ENCODE results near the gene GFER. TPM values are rescaled to one million over a fixed set of nuclear protein-coding genes. Genes with fewer than 3 reads are reported as not detected.

Gene GFER
- total and polyA plus RNA-seq, 4 donors = 7.4 to 28.4 (median 15.1) TPM

DNA sequence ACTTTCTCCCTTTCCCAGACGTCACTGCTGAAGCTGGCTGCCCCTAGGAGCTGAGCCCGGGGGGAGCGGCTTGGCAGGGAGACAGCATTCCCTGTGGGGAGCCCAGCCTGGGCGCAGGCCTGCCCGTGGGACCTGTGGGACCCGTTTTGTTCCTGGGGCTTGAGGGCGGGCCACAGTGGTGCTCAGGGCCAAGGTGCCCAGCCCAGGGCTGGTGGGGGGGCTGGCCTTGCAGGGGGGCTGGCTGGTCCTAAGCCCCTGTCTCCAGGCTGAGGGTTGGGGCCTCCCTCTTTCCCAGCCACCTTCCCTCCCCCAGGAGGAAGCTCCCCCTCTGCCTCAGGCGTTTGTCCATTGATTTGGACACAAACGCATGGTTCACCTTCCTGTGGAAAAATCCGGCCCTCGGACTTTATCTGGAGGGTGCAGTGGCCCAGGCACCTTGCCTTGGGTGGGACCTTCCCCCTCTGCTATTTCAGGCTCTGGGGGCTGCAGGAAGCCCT, 47.1 kb downstream of the GFER start:
- no peak for TF ChIP-seq YY1 (IDR thresholded peaks at IDR 0.05)
- TF ChIP-seq NR2F2 (IDR thresholded peaks at IDR 0.05) = peak; percentile 64
- TF ChIP-seq HNF4G (IDR thresholded peaks at IDR 0.05) = no peak
- no peak for TF ChIP-seq TAF1 (conservative IDR thresholded peaks at IDR 0.05)
- TF ChIP-seq, protein P1, sequence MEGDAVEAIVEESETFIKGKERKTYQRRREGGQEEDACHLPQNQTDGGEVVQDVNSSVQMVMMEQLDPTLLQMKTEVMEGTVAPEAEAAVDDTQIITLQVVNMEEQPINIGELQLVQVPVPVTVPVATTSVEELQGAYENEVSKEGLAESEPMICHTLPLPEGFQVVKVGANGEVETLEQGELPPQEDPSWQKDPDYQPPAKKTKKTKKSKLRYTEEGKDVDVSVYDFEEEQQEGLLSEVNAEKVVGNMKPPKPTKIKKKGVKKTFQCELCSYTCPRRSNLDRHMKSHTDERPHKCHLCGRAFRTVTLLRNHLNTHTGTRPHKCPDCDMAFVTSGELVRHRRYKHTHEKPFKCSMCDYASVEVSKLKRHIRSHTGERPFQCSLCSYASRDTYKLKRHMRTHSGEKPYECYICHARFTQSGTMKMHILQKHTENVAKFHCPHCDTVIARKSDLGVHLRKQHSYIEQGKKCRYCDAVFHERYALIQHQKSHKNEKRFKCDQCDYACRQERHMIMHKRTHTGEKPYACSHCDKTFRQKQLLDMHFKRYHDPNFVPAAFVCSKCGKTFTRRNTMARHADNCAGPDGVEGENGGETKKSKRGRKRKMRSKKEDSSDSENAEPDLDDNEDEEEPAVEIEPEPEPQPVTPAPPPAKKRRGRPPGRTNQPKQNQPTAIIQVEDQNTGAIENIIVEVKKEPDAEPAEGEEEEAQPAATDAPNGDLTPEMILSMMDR (IDR thresholded peaks at IDR 0.05; ENCODE audit: low read depth, low read length, missing input control) = no peak
- peak; percentile 47 for TF ChIP-seq SP1 (IDR thresholded peaks at IDR 0.05)
- Histone ChIP-seq H3K27me3 (ENCODE audit: control insufficient read depth in 4 of 4, insufficient read depth in 4 of 4, low read length in 3 of 4) (no peaks in the 10 kb centered on the region), H3K9ac (ENCODE audit: low read depth in 1 of 2, low read length in 2 of 2) (no peak overlapping the region), H3K4me1 (ENCODE audit: control insufficient read depth in 4 of 4, insufficient read depth in 4 of 4, low read length in 3 of 4) (peaks cover 26 to 83% (median 66%) of the 10 kb centered on the region in 4 donors), H3K36me3 (ENCODE audit: control insufficient read depth in 4 of 4, insufficient read depth in 3 of 4, low read depth in 1 of 4, low read length in 3 of 4) (no peaks in the 10 kb centered on the region), H3K27ac (ENCODE audit: low read depth in 1 of 2, low read length in 2 of 2) (peak overlapping the region; percentile 68 to 84), H3K4me3 (ENCODE audit: low read depth in 1 of 3, low read length in 3 of 3) (no peak overlapping the region), H3K9me3 (ENCODE audit: control insufficient read depth in 4 of 4, low read length in 3 of 4) (no peaks in the 10 kb centered on the region)
- 61% methylated on average over 11 of the region's 11 CpGs for WGBS
- DNase-seq (ENCODE audit: low spot score) = no peak

DNA sequence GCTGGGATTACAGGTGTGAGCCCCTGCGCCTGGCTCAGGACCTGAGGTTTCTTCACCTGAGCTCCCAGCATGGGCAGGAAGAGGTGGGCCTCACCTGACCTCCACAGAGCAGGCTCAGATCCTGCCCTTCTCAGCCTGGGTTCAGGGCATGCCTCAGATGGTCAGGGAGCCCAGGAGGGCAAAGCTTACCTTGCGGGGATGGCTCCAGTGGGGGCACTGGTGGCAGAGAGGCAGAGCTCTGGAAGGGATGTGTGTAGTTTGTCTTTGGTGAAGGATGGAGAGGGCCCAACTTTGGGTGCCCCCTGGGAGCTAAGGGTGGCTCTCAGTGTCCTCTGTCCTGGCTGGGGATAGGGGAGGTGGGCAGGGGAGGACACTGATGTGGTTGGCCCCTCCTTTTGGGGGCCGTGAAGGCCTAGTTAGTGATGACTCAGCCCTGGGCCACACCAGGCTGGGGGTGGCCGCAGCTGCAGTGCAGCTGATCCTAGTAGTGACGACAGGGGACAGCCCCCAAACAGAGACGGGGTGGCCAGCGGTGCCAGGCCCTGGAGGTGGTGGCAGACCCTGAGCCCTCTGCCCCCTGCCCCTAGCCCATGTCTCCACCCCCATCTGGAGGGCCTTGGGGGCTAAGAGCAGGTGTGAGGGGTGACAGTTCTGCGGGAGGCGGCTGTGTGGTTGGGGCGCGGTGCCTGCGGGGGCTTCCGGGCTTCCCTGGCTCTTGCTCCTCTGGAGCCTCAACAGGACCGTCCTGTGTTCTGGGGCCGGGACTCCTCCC, 48.5 kb downstream of the GFER start:
- no peaks in the 10 kb centered on the region for H3K27me3 ChIP-seq (ENCODE audit: control insufficient read depth in 4 of 4, insufficient read depth in 4 of 4, low read length in 3 of 4)
- WGBS = 63% methylated on average over 15 of the region's 15 CpGs
- DNase-seq (ENCODE audit: low spot score) = no peak
- H3K27ac ChIP-seq (ENCODE audit: low read depth in 1 of 2, low read length in 2 of 2) = peak overlapping the region; percentile 93 to 97
- no peaks in the 10 kb centered on the region for H3K9me3 ChIP-seq (ENCODE audit: control insufficient read depth in 4 of 4, low read length in 3 of 4)
- peak overlapping the region in 1 of 3 donors; percentile 34 for H3K4me3 ChIP-seq (ENCODE audit: low read depth in 1 of 3, low read length in 3 of 3)
- H3K36me3 ChIP-seq (ENCODE audit: control insufficient read depth in 4 of 4, insufficient read depth in 3 of 4, low read depth in 1 of 4, low read length in 3 of 4) = peaks cover 0 to 2% (median 0%) of the 10 kb centered on the region in 4 donors
- H3K4me1 ChIP-seq (ENCODE audit: control insufficient read depth in 4 of 4, insufficient read depth in 4 of 4, low read length in 3 of 4) = peaks cover 23 to 89% (median 67%) of the 10 kb centered on the region in 4 donors
- TF ChIP-seq, protein P1 (IDR thresholded peaks at IDR 0.05; ENCODE audit: low read depth, low read length, missing input control) = no peak
- TF ChIP-seq NR2F2 (IDR thresholded peaks at IDR 0.05) = peak; percentile 62
- peak overlapping the region; percentile 70 to 74 for H3K9ac ChIP-seq (ENCODE audit: low read depth in 1 of 2, low read length in 2 of 2)

DNA sequence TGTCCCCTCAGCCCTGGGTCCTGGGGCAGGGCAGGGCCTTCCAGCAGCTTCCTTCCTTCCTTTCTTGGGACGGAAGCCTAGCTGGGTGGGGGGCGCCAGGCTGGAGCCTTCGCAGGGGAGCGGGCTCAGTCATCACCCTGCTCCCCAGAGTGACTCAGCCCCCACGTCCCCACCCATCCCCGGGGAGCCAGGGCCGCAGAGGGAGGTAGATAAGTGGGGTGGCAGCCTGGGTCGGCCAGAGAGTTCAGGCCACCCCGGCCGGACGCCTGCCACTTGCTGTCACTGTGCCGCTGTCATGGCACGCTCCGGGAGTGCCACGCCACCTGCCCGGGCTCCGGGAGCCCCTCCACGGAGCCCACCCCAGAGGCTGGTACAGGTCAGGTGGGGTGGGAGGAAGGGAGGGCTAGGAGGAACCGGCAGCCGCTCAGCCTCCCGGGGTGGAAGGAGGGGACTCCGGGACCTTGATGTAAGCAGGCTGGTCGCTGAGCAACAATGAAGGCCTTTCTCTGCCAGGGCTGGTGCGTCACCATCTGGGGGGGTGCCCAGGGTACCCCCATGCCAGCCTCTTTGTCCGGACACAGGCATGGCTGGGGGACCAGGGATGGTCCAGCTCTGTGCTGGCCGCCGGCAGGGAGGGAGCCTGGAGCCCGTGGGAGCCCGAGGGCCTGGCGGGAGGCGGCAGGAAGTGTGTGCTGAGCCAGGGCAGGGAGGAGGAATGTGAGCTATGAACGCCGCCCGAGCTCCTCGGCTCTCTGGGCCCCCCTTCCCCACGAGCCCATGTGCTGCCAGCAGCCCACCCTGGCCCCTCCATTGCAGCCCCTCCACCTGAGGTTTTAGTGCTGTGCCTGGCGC, 49.3 kb downstream of the GFER start:
- Histone ChIP-seq H3K36me3 (ENCODE audit: control insufficient read depth in 4 of 4, insufficient read depth in 3 of 4, low read depth in 1 of 4, low read length in 3 of 4) (peaks cover 0 to 2% (median 0%) of the 10 kb centered on the region in 4 donors), H3K9ac (ENCODE audit: low read depth in 1 of 2, low read length in 2 of 2) (peak overlapping the region; percentile 70 to 81), H3K9me3 (ENCODE audit: control insufficient read depth in 4 of 4, low read length in 3 of 4) (no peaks in the 10 kb centered on the region), H3K4me1 (ENCODE audit: control insufficient read depth in 4 of 4, insufficient read depth in 4 of 4, low read length in 3 of 4) (peaks cover 22 to 88% (median 65%) of the 10 kb centered on the region in 4 donors), H3K4me3 (ENCODE audit: low read depth in 1 of 3, low read length in 3 of 3) (peak overlapping the region; percentile 26 to 53 (median 34)), H3K27me3 (ENCODE audit: control insufficient read depth in 4 of 4, insufficient read depth in 4 of 4, low read length in 3 of 4) (no peaks in the 10 kb centered on the region), H3K27ac (ENCODE audit: low read depth in 1 of 2, low read length in 2 of 2) (peak overlapping the region; percentile 93 to 97)
- 19% methylated on average over 37 of the region's 37 CpGs for WGBS
- no peak for DNase-seq (ENCODE audit: low spot score)
- peak; percentile 2 for TF ChIP-seq NR2F2 (IDR thresholded peaks at IDR 0.05)
- TF ChIP-seq, protein P1 (IDR thresholded peaks at IDR 0.05; ENCODE audit: low read depth, low read length, missing input control) = no peak
